ENCODE data around the gene TMOD1.

- no peak for TF ChIP-seq EP300 (IDR thresholded peaks at IDR 0.05)
- no peak for TF ChIP-seq POLR2AphosphoS5 (IDR thresholded peaks at IDR 0.05)
- no peak for TF ChIP-seq POLR2A (IDR thresholded peaks at IDR 0.05)
Observed at GRCh38 chr9:97500263-97500662, 1.2 kb upstream of the TMOD1 start.
